Measurements from ENCODE around the gene SYNE2.

Gene SYNE2

DNA sequence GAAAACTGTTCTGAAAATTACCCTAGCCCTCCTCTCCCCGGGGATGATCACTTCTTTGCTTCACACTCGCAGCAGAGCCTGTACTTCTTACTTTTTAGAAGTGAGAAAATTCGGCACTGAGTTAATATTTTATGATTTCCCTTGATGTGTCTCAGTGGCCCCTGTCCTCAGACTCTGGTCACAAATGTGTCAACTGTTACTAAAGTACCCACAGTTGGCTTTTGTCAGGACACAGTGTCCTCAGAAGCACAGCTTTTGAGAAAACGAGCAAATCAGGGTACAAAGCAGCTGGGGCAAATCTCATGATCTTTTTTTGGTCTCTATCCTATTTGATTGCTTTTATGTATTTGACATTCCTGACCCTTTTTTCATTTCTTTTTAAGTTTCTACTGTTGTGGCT is 142.5 kb downstream of the SYNE2 start:
- Histone ChIP-seq H3K4me1 (ENCODE audit: control insufficient read depth in 1 of 2, insufficient read depth in 2 of 2, low read length in 2 of 2) (no peaks in the 10 kb centered on the region), H3K36me3 (ENCODE audit: control insufficient read depth in 1 of 2, insufficient read depth in 2 of 2, low read length in 2 of 2) (peaks cover 28 to 43% of the 10 kb centered on the region in 2 donors), H3K27me3 (ENCODE audit: low read depth, low read length) (no peaks in the 10 kb centered on the region), H3K9me3 (ENCODE audit: control insufficient read depth in 1 of 2, low read length in 2 of 2) (no peaks in the 10 kb centered on the region), H3K27ac (ENCODE audit: low read length) (no peak overlapping the region), H3K4me3 (ENCODE audit: low read depth in 1 of 2, low read length in 2 of 2) (no peak overlapping the region)

DNA sequence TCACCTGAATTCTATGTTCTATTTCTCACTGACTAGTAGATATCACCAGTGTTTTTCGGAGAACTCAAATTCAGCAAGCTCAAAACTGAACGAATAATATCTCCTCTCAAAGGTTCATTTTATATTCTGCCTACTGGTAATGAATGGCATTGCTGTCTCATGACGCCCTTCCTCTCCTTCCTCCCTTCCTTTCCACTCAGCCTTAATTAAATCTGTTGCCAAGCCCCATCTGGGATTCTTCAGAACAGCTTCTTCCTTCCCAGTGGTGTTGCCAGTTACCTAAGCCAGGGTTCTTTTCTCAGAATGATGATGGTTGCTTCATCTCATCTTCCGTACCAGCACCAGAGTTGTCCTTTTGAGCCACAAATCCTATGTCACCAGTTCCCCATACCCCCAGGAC is 143.2 kb downstream of the SYNE2 start:
- Histone ChIP-seq H3K36me3 (ENCODE audit: control insufficient read depth in 1 of 2, insufficient read depth in 2 of 2, low read length in 2 of 2) (peaks cover 34 to 50% of the 10 kb centered on the region in 2 donors), H3K4me1 (ENCODE audit: control insufficient read depth in 1 of 2, insufficient read depth in 2 of 2, low read length in 2 of 2) (no peaks in the 10 kb centered on the region), H3K4me3 (ENCODE audit: low read depth in 1 of 2, low read length in 2 of 2) (no peak overlapping the region), H3K9me3 (ENCODE audit: control insufficient read depth in 1 of 2, low read length in 2 of 2) (no peaks in the 10 kb centered on the region), H3K27ac (ENCODE audit: low read length) (no peak overlapping the region), H3K27me3 (ENCODE audit: low read depth, low read length) (no peaks in the 10 kb centered on the region)

DNA sequence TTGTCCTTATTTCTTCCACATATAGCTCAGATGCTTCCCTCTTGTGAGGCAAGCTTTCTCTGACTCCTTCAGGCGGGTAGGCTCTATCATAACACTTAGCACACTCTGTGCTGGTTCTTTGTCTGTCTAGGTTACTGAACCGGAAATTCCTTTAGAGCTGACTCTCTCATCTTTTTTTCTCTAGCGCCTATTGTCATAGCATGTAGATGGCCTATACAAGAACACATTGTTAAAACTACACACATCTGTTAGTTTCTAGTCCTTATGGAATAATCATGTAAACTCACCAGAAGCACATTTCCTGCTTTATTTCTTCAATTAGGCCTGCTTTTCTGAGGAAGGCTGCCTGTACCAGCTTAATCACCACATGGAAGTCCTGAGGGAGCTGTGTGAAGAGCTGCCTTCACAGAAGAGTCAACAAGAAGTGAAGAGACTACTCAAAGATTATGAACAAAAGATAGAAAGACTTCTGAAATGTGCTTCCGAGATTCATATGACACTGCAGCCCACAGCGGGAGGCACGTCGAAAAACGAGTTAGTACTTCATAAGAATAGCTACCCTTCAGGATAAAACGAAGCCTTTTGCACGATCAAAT is 143.9 kb downstream of the SYNE2 start:
- H3K27ac ChIP-seq (ENCODE audit: low read length), result no peak overlapping the region
- H3K9me3 ChIP-seq (ENCODE audit: control insufficient read depth in 1 of 2, low read length in 2 of 2), result no peaks in the 10 kb centered on the region
- H3K36me3 ChIP-seq (ENCODE audit: control insufficient read depth in 1 of 2, insufficient read depth in 2 of 2, low read length in 2 of 2), result peaks cover 32 to 53% of the 10 kb centered on the region in 2 donors
- no peaks in the 10 kb centered on the region for H3K4me1 ChIP-seq (ENCODE audit: control insufficient read depth in 1 of 2, insufficient read depth in 2 of 2, low read length in 2 of 2)
- H3K4me3 ChIP-seq (ENCODE audit: low read depth in 1 of 2, low read length in 2 of 2), result no peak overlapping the region
- H3K27me3 ChIP-seq (ENCODE audit: low read depth, low read length), result no peaks in the 10 kb centered on the region

DNA sequence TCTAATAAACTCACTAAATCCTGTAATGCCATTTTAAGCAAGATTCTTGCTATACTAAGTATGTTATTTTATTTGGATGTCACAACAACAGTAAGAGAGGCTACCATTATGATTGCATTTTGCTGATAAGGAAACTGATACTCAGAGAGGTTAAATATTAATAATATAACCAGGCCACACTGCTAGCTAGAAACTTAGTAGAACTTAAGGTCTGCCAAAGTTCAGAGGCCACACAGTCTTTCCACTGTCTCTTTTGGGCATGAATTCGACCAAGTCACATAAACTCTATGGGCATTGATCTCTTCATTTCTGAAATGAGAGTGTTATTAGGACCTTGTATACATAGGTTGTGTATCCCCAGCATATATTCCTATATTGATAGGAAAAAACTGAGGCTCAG is 147.9 kb downstream of the SYNE2 start:
- no peaks in the 10 kb centered on the region for H3K27me3 ChIP-seq (ENCODE audit: low read depth, low read length)
- peaks cover 42 to 57% of the 10 kb centered on the region in 2 donors for H3K36me3 ChIP-seq (ENCODE audit: control insufficient read depth in 1 of 2, insufficient read depth in 2 of 2, low read length in 2 of 2)
- no peak overlapping the region for H3K27ac ChIP-seq (ENCODE audit: low read length)
- no peaks in the 10 kb centered on the region for H3K9me3 ChIP-seq (ENCODE audit: control insufficient read depth in 1 of 2, low read length in 2 of 2)
- no peak overlapping the region for H3K4me3 ChIP-seq (ENCODE audit: low read depth in 1 of 2, low read length in 2 of 2)
- H3K4me1 ChIP-seq (ENCODE audit: control insufficient read depth in 1 of 2, insufficient read depth in 2 of 2, low read length in 2 of 2), result no peaks in the 10 kb centered on the region

DNA sequence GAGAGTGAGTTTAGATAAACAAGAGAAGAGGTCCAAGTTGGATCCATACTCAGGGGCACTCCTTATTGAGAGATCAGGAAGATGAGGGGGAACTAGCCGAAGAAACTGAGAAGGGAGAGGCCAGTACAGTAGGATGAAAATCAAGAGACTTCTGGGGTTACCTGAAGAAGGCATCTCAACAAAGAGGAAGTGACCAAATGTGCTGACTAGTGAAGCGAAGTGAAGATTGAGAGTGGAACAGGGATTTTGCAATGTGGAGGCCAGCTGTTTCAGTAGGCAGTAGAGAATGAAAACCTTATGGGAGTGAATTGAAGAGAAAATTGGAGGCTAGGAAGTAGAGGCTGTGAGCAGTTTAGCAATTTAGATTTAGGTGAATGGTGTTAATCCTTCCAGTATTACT is 153.0 kb downstream of the SYNE2 start:
- Histone ChIP-seq H3K4me1 (ENCODE audit: control insufficient read depth in 1 of 2, insufficient read depth in 2 of 2, low read length in 2 of 2) (no peaks in the 10 kb centered on the region), H3K27ac (ENCODE audit: low read length) (no peak overlapping the region), H3K4me3 (ENCODE audit: low read depth in 1 of 2, low read length in 2 of 2) (no peak overlapping the region), H3K9me3 (ENCODE audit: control insufficient read depth in 1 of 2, low read length in 2 of 2) (no peaks in the 10 kb centered on the region), H3K27me3 (ENCODE audit: low read depth, low read length) (no peaks in the 10 kb centered on the region), H3K36me3 (ENCODE audit: control insufficient read depth in 1 of 2, insufficient read depth in 2 of 2, low read length in 2 of 2) (peaks cover 15 to 29% of the 10 kb centered on the region in 2 donors)

DNA sequence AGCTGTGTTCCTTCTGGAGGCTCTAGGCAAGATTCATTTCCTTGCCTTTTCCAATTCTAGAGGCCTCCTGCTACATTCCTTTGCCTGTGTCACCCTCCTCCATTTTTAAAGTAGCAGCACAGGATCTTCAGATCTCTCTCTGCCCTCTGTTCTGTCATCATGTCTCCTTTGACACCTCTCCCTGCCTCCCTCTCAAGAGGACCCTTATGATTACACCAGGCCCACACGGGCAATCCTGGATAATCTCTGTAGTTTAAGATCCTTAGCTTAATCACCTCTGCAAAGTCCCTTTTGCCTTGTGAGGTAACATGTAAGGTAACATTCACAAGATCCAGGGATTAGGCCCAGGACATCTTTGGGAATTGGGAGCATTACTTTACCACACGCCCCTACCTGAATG is 155.2 kb downstream of the SYNE2 start:
- Histone ChIP-seq H3K4me3 (ENCODE audit: low read depth in 1 of 2, low read length in 2 of 2) (no peak overlapping the region), H3K4me1 (ENCODE audit: control insufficient read depth in 1 of 2, insufficient read depth in 2 of 2, low read length in 2 of 2) (no peaks in the 10 kb centered on the region), H3K36me3 (ENCODE audit: control insufficient read depth in 1 of 2, insufficient read depth in 2 of 2, low read length in 2 of 2) (peaks cover 10% of the 10 kb centered on the region in 2 donors), H3K27me3 (ENCODE audit: low read depth, low read length) (no peaks in the 10 kb centered on the region), H3K27ac (ENCODE audit: low read length) (no peak overlapping the region), H3K9me3 (ENCODE audit: control insufficient read depth in 1 of 2, low read length in 2 of 2) (no peaks in the 10 kb centered on the region)

DNA sequence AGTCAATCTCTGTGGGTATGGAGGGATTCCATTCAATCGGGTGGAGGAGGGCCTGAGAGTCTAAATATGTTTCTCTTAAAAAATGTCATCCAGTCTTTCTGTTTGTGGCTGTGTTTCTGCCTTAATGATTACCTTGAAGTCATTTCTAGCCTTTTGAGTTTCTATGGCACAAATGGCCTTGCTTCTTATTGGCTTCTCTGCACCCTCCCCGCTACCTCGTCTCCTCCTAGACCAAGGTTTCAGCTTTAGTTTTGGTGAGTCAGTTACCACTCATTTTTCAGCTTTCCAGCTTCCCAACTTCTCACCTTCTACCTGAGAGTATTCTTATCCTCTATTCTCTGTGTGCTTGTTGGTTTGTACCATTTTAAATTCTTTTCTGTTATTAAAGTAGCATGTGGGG is 159.2 kb downstream of the SYNE2 start:
- H3K4me3 ChIP-seq (ENCODE audit: low read depth in 1 of 2, low read length in 2 of 2), result no peak overlapping the region
- peaks cover 0 to 4% of the 10 kb centered on the region in 2 donors for H3K36me3 ChIP-seq (ENCODE audit: control insufficient read depth in 1 of 2, insufficient read depth in 2 of 2, low read length in 2 of 2)
- H3K27ac ChIP-seq (ENCODE audit: low read length), result no peak overlapping the region
- no peaks in the 10 kb centered on the region for H3K27me3 ChIP-seq (ENCODE audit: low read depth, low read length)
- H3K4me1 ChIP-seq (ENCODE audit: control insufficient read depth in 1 of 2, insufficient read depth in 2 of 2, low read length in 2 of 2), result no peaks in the 10 kb centered on the region
- H3K9me3 ChIP-seq (ENCODE audit: control insufficient read depth in 1 of 2, low read length in 2 of 2), result peaks cover 0 to 5% of the 10 kb centered on the region in 2 donors

DNA sequence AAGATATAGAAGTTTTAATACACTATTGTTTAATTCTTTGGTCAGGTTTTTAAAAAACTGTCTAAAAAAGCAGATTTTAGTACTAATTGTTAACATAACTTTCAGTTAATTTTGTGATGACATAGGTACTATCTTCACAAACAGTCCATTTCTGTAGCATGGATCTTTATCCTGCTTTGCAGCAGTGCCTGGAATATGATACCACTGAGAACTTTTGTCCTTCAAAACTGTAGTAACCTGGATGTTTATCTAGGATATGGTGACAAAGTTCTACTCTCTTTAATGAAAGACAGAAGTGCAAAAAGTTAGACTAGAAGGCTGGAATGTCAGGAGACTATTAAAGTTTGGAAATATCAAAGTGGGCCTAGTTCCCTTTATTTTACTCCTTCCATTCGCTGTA is 159.9 kb downstream of the SYNE2 start:
- Histone ChIP-seq H3K27me3 (ENCODE audit: low read depth, low read length) (no peaks in the 10 kb centered on the region), H3K27ac (ENCODE audit: low read length) (no peak overlapping the region), H3K9me3 (ENCODE audit: control insufficient read depth in 1 of 2, low read length in 2 of 2) (peaks cover 0 to 5% of the 10 kb centered on the region in 2 donors), H3K36me3 (ENCODE audit: control insufficient read depth in 1 of 2, insufficient read depth in 2 of 2, low read length in 2 of 2) (peaks cover 0 to 4% of the 10 kb centered on the region in 2 donors), H3K4me1 (ENCODE audit: control insufficient read depth in 1 of 2, insufficient read depth in 2 of 2, low read length in 2 of 2) (no peaks in the 10 kb centered on the region), H3K4me3 (ENCODE audit: low read depth in 1 of 2, low read length in 2 of 2) (no peak overlapping the region)

DNA sequence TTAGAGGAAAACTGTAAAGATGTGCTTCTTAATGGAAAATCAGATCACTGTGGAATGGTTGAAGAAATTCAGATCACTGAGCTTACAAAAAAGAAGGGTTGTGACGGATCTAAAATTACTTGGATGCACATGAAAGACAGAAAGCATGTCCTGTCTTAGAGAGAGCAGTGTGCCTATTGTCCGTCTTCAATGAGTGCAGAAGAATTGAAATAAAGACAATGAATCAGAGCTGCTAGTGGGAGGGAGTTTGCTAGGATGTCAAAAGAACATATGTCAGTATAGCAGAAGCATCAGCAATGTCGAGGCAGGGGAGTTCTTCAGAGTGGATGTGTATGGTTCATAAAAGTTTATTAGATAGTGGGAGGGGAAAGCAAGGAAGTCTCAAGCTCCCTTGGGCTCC is 172.7 kb downstream of the SYNE2 start:
- Histone ChIP-seq H3K27me3 (ENCODE audit: low read depth, low read length) (no peaks in the 10 kb centered on the region), H3K4me1 (ENCODE audit: control insufficient read depth in 1 of 2, insufficient read depth in 2 of 2, low read length in 2 of 2) (no peaks in the 10 kb centered on the region), H3K36me3 (ENCODE audit: control insufficient read depth in 1 of 2, insufficient read depth in 2 of 2, low read length in 2 of 2) (peaks cover 24 to 35% of the 10 kb centered on the region in 2 donors), H3K9me3 (ENCODE audit: control insufficient read depth in 1 of 2, low read length in 2 of 2) (no peaks in the 10 kb centered on the region), H3K27ac (ENCODE audit: low read length) (no peak overlapping the region), H3K4me3 (ENCODE audit: low read depth in 1 of 2, low read length in 2 of 2) (no peak overlapping the region)

DNA sequence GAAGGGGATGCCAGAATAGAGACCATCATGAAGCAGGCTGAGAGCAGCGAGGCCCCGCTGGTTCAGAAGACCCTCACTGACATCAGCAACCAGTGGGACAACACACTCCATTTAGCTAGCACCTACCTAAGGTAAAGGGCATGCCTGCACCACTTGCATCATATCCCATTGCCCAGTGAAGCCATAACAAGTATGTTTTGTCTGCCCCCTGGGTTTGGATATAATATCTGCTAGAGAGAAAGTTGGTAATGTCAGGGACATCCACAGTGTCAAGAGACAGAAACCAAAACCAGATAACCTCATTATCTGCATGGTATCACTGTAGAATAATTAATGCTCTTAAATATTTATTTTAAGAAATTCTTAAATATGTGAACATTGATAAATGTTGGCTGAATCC is 173.8 kb downstream of the SYNE2 start:
- Histone ChIP-seq H3K27ac (ENCODE audit: low read length) (no peak overlapping the region), H3K9me3 (ENCODE audit: control insufficient read depth in 1 of 2, low read length in 2 of 2) (no peaks in the 10 kb centered on the region), H3K27me3 (ENCODE audit: low read depth, low read length) (no peaks in the 10 kb centered on the region), H3K36me3 (ENCODE audit: control insufficient read depth in 1 of 2, insufficient read depth in 2 of 2, low read length in 2 of 2) (peaks cover 28 to 31% of the 10 kb centered on the region in 2 donors), H3K4me1 (ENCODE audit: control insufficient read depth in 1 of 2, insufficient read depth in 2 of 2, low read length in 2 of 2) (peaks cover 0 to 4% of the 10 kb centered on the region in 2 donors), H3K4me3 (ENCODE audit: low read depth in 1 of 2, low read length in 2 of 2) (no peak overlapping the region)

DNA sequence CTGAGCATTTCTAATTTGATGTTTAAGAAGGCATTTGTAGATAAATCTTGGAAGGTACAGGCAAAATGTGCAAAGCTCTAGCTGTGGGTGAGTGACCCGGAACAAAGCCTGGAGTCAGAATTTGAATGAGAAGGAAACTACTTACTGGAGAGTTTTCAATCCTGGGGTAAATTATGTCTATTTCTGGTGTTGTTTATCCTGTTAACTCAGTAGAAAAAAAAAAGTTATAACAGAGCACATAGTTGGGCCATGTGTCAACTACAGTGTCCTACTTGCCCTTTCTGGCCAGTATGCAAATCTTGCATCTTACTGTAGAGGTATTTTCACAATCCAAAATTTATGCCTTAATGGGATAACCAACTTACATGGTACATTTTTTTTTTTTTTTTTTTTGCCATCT is 182.3 kb downstream of the SYNE2 start:
- peaks cover 4 to 7% of the 10 kb centered on the region in 2 donors for H3K36me3 ChIP-seq (ENCODE audit: control insufficient read depth in 1 of 2, insufficient read depth in 2 of 2, low read length in 2 of 2)
- H3K9me3 ChIP-seq (ENCODE audit: control insufficient read depth in 1 of 2, low read length in 2 of 2), result no peaks in the 10 kb centered on the region
- H3K4me3 ChIP-seq (ENCODE audit: low read depth in 1 of 2, low read length in 2 of 2), result no peak overlapping the region
- H3K4me1 ChIP-seq (ENCODE audit: control insufficient read depth in 1 of 2, insufficient read depth in 2 of 2, low read length in 2 of 2), result peaks cover 0 to 14% of the 10 kb centered on the region in 2 donors
- no peaks in the 10 kb centered on the region for H3K27me3 ChIP-seq (ENCODE audit: low read depth, low read length)
- no peak overlapping the region for H3K27ac ChIP-seq (ENCODE audit: low read length)

Data from muscle layer of duodenum (tissue), 2 donors.